CD14-positive monocyte (primary cell): ENCODE data around the gene RUFY4. TPM values are rescaled to one million over a fixed set of nuclear protein-coding genes. Genes with fewer than 3 reads are reported as not detected.
"Not testable (repeated sequence)": the region's sequence is repeated elsewhere in the genome, so short reads cannot be mapped to it uniquely, and the experiment has no call there.

Source experiments
- DNase-seq, 3 donors: peaks; one replicate each; pipeline ENCODE4 v3.0.0-alpha.2; 2011 to 2022
- H2AFZ ChIP-seq: 2 replicates; pipeline ENCODE4 v1.6.0; 2012; ENCODE audit warnings: mild to moderate bottlenecking, low read depth, low read length, inconsistent platforms; ENCODE audit not compliant: insufficient read depth, poor library complexity, severe bottlenecking
- H3K27ac ChIP-seq, 2 donors: 1 replicate in 1 of 2; 2 replicates in 1 of 2; pipeline ENCODE4 v1.5.1; 2012 to 2013; ENCODE audit warnings: low read length in 2 of 2, control low read depth in 1 of 2, inconsistent platforms in 1 of 2, low read depth in 1 of 2, mild to moderate bottlenecking in 1 of 2
- H3K27me3 ChIP-seq, 2 donors: one replicate each; pipeline versions ENCODE4 v1.6.0 to v1.6.1; 2011 to 2013; ENCODE audit warnings: low read length in 2 of 2; ENCODE audit not compliant: control insufficient read depth in 2 of 2, insufficient read depth in 2 of 2
- H3K36me3 ChIP-seq, 2 donors: replicated peaks in 1 of 2; 1 replicate in 1 of 2; 2 replicates in 1 of 2; pipeline versions ENCODE4 v1.5.1 to v1.6.1; 2012 to 2013; ENCODE audit warnings: low read length in 2 of 2, control low read depth in 1 of 2, inconsistent platforms in 1 of 2, mild to moderate bottlenecking in 1 of 2; ENCODE audit not compliant: insufficient read depth in 2 of 2, control insufficient read depth in 1 of 2
- H3K4me1 ChIP-seq, 2 donors: 1 replicate in 1 of 2; 2 replicates in 1 of 2; pipeline versions ENCODE4 v1.5.1 to v1.6.1; 2012 to 2013; ENCODE audit warnings: low read length in 2 of 2, control low read depth in 1 of 2, inconsistent platforms in 1 of 2, mild to moderate bottlenecking in 1 of 2, moderate library complexity in 1 of 2; ENCODE audit not compliant: insufficient read depth in 2 of 2, control insufficient read depth in 1 of 2
- H3K4me2 ChIP-seq: replicated peaks from 2 replicates; pipeline ENCODE3; 2012; ENCODE audit warnings: low read length, moderate library complexity, mild to moderate bottlenecking; ENCODE audit not compliant: poor library complexity, severe bottlenecking; ENCODE audit errors: extremely low read depth
- H3K4me3 ChIP-seq, 3 experiments: fragments of 200-600 bp in 1 of 3; sonication (generic) in 1 of 3; replicated peaks in 1 of 3; 1 replicate in 2 of 3; 2 replicates in 1 of 3; pipeline ENCODE4 v1.5.1; 2011 to 2013; ENCODE audit warnings: low read length in 3 of 3, mild to moderate bottlenecking in 3 of 3, control low read depth in 2 of 3, low read depth in 2 of 3, inconsistent platforms in 1 of 3, moderate library complexity in 1 of 3
- H3K79me2 ChIP-seq: 2 replicates; pipeline ENCODE4 v1.6.0; 2012; ENCODE audit warnings: mild to moderate bottlenecking, control low read depth, inconsistent platforms, low read length, moderate library complexity; ENCODE audit not compliant: insufficient read depth
- H3K9ac ChIP-seq: 2 replicates; pipeline ENCODE4 v1.6.0; 2017; ENCODE audit warnings: low read length, mild to moderate bottlenecking; ENCODE audit not compliant: insufficient read depth, poor library complexity, severe bottlenecking
- H3K9me3 ChIP-seq, 2 donors: replicated peaks in 1 of 2; 1 replicate in 1 of 2; 2 replicates in 1 of 2; pipeline versions ENCODE4 v1.5.1 to v1.6.1; 2012 to 2013; ENCODE audit warnings: low read length in 2 of 2, control low read depth in 1 of 2; ENCODE audit not compliant: control insufficient read depth in 1 of 2, insufficient read depth in 1 of 2
- H4K20me1 ChIP-seq: 2 replicates; pipeline ENCODE4 v1.6.0; 2012; ENCODE audit warnings: mild to moderate bottlenecking, low read length, control low read depth, moderate library complexity; ENCODE audit not compliant: insufficient read depth
- H3K27ac Mint-ChIP-seq, 7 donors: one replicate each; pipeline ENCODE4 v1.8.0; 2020; ENCODE audit warnings: mild to moderate bottlenecking in 7 of 7, mixed read lengths in 7 of 7, moderate library complexity in 6 of 7, inconsistent platforms in 2 of 7
- H3K27me3 Mint-ChIP-seq, 3 donors: one replicate each; pipeline ENCODE4 v1.8.0; 2021 to 2022; ENCODE audit warnings: low read depth in 3 of 3, mild to moderate bottlenecking in 3 of 3, mixed read lengths in 3 of 3, moderate library complexity in 3 of 3, inconsistent platforms in 1 of 3
- H3K36me3 Mint-ChIP-seq, 2 donors: one replicate each; pipeline ENCODE4 v1.8.0; 2020; ENCODE audit warnings: mixed read lengths in 2 of 2, inconsistent platforms in 1 of 2, mild to moderate bottlenecking in 1 of 2
- H3K4me1 Mint-ChIP-seq: one replicate; pipeline ENCODE4 v1.8.0; 2020; ENCODE audit warnings: mild to moderate bottlenecking, mixed read lengths
- H3K4me3 Mint-ChIP-seq, 2 donors: one replicate each; pipeline ENCODE4 v1.8.0; 2020; ENCODE audit warnings: mild to moderate bottlenecking in 2 of 2, mixed read lengths in 2 of 2, moderate library complexity in 1 of 2
- H3K9me3 Mint-ChIP-seq, 7 donors: one replicate each; pipeline ENCODE4 v1.8.0; 2020 to 2022; ENCODE audit warnings: mixed read lengths in 7 of 7, mild to moderate bottlenecking in 6 of 7, moderate library complexity in 6 of 7, inconsistent platforms in 2 of 7
- WGBS: methylation state at CpG from one replicate; pipeline ENCODE4 v1.1.5; 2013; ENCODE audit warnings: missing lambda C conversion rate; ENCODE audit not compliant: insufficient coverage; 5-methylcytosine and 5-hydroxymethylcytosine counted together
- intact Hi-C, 2 donors: fragments of 100-400 bp; cut with micrococcal nuclease; formaldehyde crosslinking; loops; one replicate each; pipeline versions ENCODE4 v1.15.0 to v1.15.1; 2023
- polyA plus RNA-seq, 3 donors: library from polyadenylated mRNA; depleted of rRNA in 1 of 3; unstranded in 2 of 3; stranded (reverse) in 1 of 3; fragments of 300-500 nt in 2 of 3; fragments of >200 nt in 1 of 3; fragmentation: Illumina TruSeq in 2 of 3; gene quantifications; 1 replicate in 2 of 3; 2 replicates in 1 of 3; pipeline ENCODE4 v1.2.3, GENCODE V29; 2012 to 2021
- TF ChIP-seq, protein P1 (sequence below): fragments of 200-600 bp; IDR thresholded peaks from one replicate; pipeline ENCODE4 v1.8.0; 2022; ENCODE audit warnings: antibody characterized with exemption, mild to moderate bottlenecking

Gene RUFY4
- polyA plus RNA-seq, 3 donors = 0.65 to 26.1 (median 0.68) TPM

DNA sequence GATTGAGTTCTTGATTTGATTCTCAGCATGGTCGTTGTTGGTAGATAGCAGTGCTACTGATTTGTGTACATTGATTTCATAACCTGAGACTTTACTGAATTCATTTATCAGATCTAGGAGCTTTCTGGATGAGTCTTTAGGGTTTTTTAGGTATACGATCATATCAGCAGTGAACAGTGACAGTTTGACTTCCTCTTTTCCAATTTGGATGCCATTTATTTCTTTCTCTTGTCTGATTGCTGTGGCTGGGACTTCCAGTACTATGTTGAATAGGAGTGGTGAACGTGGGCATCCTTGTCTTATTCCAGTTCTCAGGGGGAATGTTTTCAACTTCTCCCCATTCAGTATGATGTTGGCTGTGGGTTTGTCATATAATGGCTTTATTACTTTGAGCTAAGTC, 28.9 kb downstream of the RUFY4 start:
- no peak overlapping the region for H3K4me3 ChIP-seq
- TF ChIP-seq, protein P1, sequence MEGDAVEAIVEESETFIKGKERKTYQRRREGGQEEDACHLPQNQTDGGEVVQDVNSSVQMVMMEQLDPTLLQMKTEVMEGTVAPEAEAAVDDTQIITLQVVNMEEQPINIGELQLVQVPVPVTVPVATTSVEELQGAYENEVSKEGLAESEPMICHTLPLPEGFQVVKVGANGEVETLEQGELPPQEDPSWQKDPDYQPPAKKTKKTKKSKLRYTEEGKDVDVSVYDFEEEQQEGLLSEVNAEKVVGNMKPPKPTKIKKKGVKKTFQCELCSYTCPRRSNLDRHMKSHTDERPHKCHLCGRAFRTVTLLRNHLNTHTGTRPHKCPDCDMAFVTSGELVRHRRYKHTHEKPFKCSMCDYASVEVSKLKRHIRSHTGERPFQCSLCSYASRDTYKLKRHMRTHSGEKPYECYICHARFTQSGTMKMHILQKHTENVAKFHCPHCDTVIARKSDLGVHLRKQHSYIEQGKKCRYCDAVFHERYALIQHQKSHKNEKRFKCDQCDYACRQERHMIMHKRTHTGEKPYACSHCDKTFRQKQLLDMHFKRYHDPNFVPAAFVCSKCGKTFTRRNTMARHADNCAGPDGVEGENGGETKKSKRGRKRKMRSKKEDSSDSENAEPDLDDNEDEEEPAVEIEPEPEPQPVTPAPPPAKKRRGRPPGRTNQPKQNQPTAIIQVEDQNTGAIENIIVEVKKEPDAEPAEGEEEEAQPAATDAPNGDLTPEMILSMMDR = no peak
- WGBS = 83% methylated on average over 1 of the region's 3 CpGs
- no peaks in the 10 kb centered on the region for H3K79me2 ChIP-seq
- H3K27ac ChIP-seq = no peak overlapping the region
- H3K27me3 Mint-ChIP-seq = peaks cover 1 to 9% (median 5%) of the 10 kb centered on the region in 3 donors
- intact Hi-C loops = no loop called here
- no peaks in the 10 kb centered on the region for H3K9me3 ChIP-seq
- no peak for DNase-seq
- no peaks in the 10 kb centered on the region for H3K27me3 ChIP-seq
- H3K4me2 ChIP-seq = no peak overlapping the region
- H3K9ac ChIP-seq = no peak overlapping the region
- H2AFZ ChIP-seq = no peak overlapping the region
- peak overlapping the region in 1 of 7 donors; percentile 31 for H3K27ac Mint-ChIP-seq
- peaks cover 7% of the 10 kb centered on the region for H3K4me1 Mint-ChIP-seq
- no peaks in the 10 kb centered on the region for H3K4me1 ChIP-seq
- peaks cover 0 to 16% (median 8%) of the 10 kb centered on the region in 7 donors for H3K9me3 Mint-ChIP-seq
- H4K20me1 ChIP-seq = no peaks in the 10 kb centered on the region
- H3K36me3 Mint-ChIP-seq = no peaks in the 10 kb centered on the region
- H3K4me3 Mint-ChIP-seq = no peak overlapping the region
- H3K36me3 ChIP-seq = no peaks in the 10 kb centered on the region

DNA sequence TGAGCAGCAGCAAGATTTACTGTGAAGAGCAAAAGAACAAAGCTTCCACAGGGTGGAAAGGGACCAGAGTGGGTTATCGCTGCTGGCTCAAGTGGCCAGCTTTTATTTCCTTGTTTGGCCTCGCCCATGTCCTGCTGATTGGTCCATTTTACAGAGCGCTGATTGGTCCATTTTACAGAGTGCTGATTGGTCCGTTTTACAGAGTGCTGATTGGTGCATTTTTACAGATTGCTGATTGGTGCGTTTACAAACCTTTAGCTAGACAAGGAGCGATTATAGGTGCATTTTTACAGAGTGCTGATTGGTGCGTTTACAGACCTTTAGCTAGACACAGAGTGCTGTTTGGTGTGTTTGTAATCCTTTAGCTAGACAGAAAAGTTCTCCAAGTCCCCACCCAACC, 39.8 kb downstream of the RUFY4 start:
- H3K4me3 ChIP-seq, H3K36me3 Mint-ChIP-seq, H3K36me3 ChIP-seq, H3K27ac Mint-ChIP-seq, H3K27me3 ChIP-seq, H3K27ac ChIP-seq, H3K4me1 Mint-ChIP-seq, H4K20me1 ChIP-seq, H3K9ac ChIP-seq, H3K27me3 Mint-ChIP-seq, H3K4me3 Mint-ChIP-seq, H2AFZ ChIP-seq, H3K4me1 ChIP-seq, intact Hi-C loops, H3K79me2 ChIP-seq, DNase-seq, H3K4me2 ChIP-seq: not testable (repeated sequence)
- H3K9me3 ChIP-seq = peaks cover 19 to 26% of the 10 kb centered on the region in 2 donors
- WGBS = 86% methylated on average over 4 of the region's 7 CpGs
- H3K9me3 Mint-ChIP-seq = peaks cover 27 to 63% (median 53%) of the 10 kb centered on the region in 7 donors

DNA sequence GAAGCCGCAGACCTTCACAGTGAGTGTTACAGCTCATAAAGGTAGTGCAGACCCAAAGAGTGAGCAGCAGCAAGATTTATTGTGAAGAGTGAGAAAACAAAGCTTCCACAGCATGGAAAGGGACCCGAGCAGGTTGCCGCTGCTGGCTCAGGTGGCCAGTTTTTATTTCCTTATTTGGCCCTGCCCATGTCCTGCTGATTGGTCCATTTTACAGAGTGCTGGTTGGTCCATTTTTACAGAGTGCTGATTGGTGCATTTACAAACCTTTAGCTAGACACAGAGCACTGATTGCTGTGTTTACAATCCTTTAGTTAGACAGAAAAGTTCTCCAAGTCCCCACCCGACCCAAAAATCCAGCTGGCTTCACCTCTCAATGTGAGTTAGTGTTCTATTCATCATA, 52.7 kb downstream of the RUFY4 start:
- H3K27ac Mint-ChIP-seq, H3K9ac ChIP-seq, H2AFZ ChIP-seq, intact Hi-C loops, H3K4me3 ChIP-seq, H3K27me3 Mint-ChIP-seq, H3K36me3 ChIP-seq, DNase-seq, H3K27ac ChIP-seq, H3K27me3 ChIP-seq, H4K20me1 ChIP-seq, H3K4me3 Mint-ChIP-seq, H3K36me3 Mint-ChIP-seq, H3K4me2 ChIP-seq: not testable (repeated sequence)
- peaks cover 11% of the 10 kb centered on the region for H3K79me2 ChIP-seq
- peaks cover 22 to 42% (median 34%) of the 10 kb centered on the region in 7 donors for H3K9me3 Mint-ChIP-seq
- WGBS = 100% methylated on average over 3 of the region's 4 CpGs
- H3K4me1 ChIP-seq = peaks cover 28 to 29% of the 10 kb centered on the region in 2 donors
- peaks cover 26% of the 10 kb centered on the region for H3K4me1 Mint-ChIP-seq
- peaks cover 6 to 22% of the 10 kb centered on the region in 2 donors for H3K9me3 ChIP-seq

DNA sequence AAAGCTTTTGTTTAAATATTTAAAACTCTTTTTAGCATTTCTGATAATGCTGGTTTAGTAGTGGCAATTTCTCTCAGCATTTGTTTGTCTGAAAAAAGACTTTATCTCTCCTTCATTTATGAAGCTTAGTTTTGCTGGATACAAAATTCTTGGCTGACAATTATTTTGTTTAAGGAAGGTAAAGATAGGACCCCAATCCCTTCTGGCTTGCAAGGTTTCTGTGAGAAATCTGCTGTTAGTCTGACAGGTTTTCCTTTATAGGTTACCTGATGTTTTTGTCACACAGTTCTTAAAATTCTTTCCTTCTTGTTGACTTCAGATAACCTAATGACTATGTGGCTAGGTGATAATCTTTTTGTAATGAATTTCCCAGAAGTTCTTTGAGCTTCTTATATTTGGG, 53.2 kb downstream of the RUFY4 start:
- intact Hi-C loops, H3K4me2 ChIP-seq, H3K27ac Mint-ChIP-seq, H3K4me3 Mint-ChIP-seq, H2AFZ ChIP-seq, H3K27me3 ChIP-seq, H3K4me3 ChIP-seq, H3K27ac ChIP-seq, H3K36me3 Mint-ChIP-seq, H3K36me3 ChIP-seq, H3K27me3 Mint-ChIP-seq, DNase-seq, H3K9ac ChIP-seq, H4K20me1 ChIP-seq: not testable (repeated sequence)
- H3K79me2 ChIP-seq = peaks cover 15% of the 10 kb centered on the region
- H3K9me3 ChIP-seq = peaks cover under 1 to 17% of the 10 kb centered on the region in 2 donors
- peaks cover 33 to 34% of the 10 kb centered on the region in 2 donors for H3K4me1 ChIP-seq
- Mint-ChIP-seq H3K4me1 (peaks cover 31% of the 10 kb centered on the region), H3K9me3 (peaks cover 20 to 37% (median 29%) of the 10 kb centered on the region in 7 donors)
